CD4-positive, alpha-beta T cell treated with Interleukin-17A for 1 hour (primary cell): ENCODE results near the gene TOR1A.

Source experiments
- DNase-seq: peaks from one replicate; pipeline ENCODE4 v3.0.0-alpha.2; 2020

Gene TOR1A

GRCh38 chr9:129823935-129824601 lies at the start of gene TOR1A:
TSS of gene TOR1A (minus strand) at chr9:129824136. CDS start at chr9:129824085, 51 bp downstream.
- peak; percentile 94 for DNase-seq

DNA sequence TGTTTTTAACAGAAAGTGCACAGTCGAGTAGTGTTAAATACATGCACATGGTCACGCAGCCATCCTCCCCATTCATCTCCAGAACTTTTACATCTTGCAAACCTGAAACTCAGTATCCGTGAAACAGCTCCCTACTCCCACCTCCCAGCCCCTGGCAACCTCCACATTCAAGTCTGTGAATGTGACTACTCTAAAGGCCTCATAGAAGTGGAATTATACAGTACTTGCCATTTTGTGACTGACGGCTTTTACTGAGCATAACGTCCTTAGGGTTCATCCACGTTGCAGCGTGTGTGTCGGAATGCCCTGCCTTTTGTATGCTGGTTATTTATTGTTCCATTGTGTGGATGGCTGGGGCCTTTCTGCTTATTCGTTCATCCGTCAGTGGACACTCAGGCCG lies 47.1 kb upstream of the TOR1A start:
- no peak for DNase-seq

DNA sequence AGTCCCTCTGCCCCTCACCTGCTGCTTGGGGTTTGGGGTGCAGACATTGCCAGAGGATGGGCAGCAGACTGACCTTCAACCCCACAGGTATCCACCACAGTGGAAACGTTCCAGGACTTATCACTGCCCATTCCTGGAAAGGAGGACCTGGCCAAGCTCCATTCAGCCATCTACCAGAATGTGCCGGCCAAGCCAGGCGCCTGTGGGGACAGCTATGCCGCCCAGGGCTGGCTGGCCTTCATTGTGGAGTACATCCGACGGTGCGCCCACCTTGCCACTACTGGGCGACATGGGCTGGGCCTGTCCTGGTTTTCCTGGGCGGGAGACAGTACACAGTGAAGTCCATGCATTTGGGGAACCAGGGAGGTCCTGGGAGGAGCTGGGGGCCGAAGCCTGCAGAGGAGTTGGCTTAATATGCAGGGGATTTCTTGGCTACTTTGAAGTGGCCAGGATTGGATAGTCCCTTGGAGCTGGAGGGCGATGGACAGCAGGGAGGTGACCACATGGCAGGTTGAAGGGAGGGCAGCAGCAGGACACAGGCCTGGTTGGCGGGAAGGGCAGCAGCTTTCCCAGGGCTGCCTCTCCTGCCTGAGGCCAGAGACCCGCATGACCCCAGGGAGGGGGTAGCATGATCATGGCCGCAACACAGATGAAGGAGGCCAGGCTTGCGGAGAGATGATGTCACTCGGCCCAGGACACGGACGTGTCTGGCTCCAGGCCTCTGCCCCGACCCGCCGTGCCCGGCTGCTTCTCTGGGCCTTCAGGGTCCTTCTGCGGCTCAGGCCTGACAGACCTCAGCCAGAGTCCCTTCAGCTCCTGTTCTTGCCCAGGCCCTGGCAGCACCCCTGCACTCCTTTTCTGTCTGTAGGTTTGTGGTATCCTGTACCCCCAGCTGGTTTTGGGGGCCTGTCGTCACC lies 45.9 kb upstream of the TOR1A start:
- DNase-seq, result no peak

DNA sequence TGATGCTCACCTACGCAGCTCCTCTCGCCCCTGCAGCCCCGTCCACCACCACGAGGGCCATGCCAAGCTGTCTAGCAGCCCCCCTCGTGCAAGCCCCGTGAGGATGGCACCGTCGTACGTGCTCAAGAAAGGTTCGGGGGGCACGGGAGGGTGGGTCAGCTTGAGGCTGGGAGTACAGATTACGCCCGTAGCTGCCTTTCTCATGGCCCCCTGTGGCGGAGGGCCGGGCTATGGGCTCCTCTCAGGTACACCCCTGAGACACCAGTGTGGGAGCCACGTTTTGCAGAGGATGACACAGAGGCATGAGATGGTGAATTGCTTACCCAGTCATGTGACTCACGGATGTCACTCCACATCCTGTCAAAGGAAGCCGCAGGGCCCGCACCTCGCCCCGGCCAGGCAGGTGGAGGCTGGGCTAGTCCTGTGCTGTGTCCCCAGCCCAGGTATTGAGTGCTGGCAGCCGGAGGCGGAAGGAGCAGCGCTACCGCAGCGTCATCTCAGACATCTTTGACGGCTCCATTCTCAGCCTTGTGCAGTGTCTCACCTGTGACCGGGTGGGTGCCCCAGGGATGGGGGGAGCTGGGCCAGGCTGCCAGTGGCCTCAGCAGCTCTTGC lies 45.0 kb upstream of the TOR1A start:
- peak; percentile 95 for DNase-seq

DNA sequence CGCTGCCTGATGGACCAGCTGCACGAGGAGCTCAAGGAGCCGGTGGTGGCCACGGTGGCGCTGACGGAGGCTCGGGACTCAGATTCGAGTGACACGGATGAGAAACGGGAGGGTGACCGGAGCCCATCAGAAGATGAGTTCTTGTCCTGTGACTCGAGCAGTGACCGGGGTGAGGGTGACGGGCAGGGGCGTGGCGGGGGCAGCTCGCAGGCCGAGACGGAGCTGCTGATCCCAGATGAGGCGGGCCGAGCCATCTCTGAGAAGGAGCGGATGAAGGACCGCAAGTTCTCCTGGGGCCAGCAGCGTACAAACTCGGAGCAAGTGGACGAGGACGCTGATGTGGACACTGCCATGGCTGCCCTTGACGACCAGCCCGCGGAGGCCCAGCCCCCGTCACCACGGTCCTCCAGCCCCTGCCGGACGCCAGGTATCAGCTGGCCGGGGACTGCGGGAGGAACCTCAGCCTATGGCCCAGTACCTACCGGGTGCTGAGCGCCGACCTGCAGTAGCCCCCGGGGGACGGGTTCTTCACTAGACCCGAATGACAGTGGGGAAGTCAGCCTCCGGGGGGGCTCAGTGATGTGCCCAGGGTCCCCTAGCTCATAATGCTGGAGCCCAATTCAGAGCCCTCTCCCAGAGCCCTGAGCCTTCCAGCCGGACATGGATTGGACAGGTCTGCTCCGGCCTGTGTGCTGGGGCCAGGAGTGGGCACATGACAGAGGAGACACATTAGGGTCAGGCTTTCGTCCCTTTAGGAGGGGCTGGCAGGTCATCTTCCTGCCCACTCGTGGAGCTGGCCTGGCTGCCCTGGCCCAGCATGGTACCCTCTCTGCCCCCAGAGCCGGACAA lies 44.3 kb upstream of the TOR1A start:
- no peak for DNase-seq

- DNase-seq, result no peak
Measured at GRCh38 chr9:129867136-129868022, 43.4 kb upstream of the TOR1A start.

GRCh38 chr9:129866394-129867135 lies 42.6 kb upstream of the TOR1A start:
- peak; percentile 67 for DNase-seq

DNA sequence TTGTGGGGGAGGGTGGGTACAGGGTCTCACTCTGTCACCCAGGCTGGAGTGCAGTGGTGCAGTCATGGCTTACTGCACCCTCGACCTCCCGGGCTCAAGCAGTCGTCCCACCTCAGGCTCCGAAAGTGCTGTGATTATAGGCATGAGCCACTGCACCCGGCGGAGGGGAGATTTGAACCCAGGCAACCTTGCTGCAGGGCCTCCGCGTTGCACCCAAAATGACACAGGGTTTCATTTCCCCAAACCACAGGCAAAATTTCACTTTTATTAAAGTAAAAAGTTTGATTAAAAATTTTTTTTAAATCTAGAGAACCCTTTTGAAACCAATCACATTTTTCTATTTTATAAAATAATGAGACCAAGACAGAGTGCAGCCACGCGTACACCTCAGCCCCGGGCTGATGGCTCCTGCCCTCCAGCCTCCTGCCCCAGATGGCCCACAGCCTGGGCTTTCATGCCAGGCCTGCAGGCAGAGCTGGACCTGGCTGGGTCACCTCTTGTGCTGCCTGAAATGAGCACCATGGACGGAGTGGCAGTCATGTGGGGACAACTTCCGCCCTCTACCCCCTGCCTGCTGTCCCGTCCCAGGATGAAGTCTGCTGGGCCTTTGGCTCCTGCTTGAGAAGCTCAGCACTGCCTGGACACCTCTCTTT lies 41.9 kb upstream of the TOR1A start:
- DNase-seq, result no peak

DNA sequence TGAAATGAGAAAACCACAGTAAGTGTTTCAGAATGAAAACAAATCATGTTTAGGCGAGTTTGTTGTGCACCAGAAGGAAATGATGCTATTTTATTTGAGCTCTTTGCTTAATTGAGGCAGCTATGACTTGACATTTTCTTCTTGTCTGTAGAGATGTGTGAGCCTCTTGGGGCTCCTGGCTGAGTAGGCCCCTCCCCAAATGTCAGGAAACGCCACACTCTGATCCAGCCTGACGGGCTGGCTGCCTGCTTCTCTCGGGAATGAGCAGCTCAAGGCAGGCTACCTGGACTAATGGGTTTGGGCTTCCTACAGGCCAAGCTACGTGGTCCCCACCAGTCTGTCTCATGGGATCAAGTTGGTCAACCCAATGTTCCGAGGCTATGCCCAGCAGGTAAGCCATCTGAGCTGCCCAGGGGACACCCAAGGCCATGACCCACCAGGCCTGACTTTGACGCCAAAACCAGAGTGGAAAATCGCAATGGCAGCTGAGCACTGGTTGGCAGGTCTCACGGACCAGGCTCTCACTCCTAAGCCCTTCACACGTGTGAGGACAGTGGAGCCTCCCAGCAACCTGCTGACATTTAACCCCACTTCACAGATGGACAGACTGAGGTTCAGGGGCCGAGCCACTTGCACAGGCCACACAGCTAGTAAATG lies 41.2 kb upstream of the TOR1A start:
- DNase-seq, result no peak

DNA sequence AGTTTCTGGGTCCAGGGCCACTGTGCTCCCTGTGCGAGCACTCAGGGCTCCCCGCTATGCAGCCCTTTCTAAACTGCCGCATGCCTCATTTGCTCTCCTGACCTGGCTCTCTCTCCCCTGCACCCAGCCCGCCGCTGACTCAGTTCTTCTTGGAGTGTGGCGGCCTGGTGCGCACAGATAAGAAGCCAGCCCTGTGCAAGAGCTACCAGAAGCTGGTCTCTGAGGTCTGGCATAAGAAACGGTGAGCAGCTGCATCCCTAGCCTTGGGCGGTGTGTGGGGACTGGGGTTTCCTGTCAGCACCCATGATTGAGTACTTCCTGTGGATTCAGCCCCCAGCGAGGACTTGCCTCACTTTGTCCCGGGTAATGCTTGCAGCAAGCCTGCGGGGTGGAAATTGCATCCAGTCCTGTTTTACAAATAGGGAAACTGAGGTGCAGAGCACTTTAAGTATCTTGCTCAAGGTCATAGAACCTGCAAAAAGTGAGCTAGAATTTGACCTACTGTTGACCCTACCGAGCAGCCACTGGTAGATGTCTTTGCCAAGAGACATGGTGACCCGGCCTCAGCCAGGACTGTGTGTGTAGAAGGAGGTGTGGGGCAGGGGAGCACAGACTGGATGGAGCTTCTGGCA lies 39.2 kb upstream of the TOR1A start:
- peak; percentile 72 for DNase-seq

GRCh38 chr9:129861447-129861827 lies 37.5 kb upstream of the TOR1A start:
- DNase-seq, result no peak

DNA sequence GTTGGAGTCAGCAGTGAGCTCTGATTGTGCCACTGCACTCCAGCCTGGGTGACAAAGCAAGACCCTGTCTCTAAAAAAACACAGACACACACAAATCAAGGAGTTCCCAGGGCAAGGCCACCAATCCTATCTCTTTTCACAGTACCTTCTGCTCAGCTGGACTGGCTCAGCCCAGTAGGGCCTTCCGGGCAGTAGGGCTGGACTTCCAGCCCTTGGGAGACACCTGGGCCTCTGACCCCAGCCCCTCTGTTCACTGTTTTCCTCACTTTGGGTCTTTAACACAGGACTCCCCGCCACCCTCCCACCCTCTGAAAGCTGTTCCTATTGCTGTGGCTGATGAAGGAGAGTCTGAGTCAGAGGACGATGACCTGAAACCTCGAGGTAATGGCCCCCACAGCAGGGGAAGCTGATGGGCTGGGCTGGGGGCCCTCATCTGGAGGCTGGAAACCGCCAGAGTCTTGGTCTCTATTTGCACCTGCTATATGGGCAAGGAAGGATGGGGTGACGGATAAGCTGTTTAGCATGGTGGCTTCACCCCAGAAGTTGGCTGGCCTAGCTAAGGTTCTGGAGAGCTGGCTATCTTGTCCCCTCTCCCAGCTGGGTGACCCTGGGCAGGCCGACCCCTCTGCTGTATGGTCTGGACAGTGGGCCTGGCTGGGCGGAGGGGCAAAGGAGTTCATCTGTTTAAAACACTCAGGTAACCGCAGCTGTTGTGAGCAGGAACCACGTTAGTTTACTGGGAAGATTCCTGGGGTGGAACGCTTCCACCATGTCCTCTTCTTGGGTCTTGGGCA lies 36.9 kb upstream of the TOR1A start:
- no peak for DNase-seq

- no peak for DNase-seq
Measured at GRCh38 chr9:129858167-129858962, 34.4 kb upstream of the TOR1A start.

DNA sequence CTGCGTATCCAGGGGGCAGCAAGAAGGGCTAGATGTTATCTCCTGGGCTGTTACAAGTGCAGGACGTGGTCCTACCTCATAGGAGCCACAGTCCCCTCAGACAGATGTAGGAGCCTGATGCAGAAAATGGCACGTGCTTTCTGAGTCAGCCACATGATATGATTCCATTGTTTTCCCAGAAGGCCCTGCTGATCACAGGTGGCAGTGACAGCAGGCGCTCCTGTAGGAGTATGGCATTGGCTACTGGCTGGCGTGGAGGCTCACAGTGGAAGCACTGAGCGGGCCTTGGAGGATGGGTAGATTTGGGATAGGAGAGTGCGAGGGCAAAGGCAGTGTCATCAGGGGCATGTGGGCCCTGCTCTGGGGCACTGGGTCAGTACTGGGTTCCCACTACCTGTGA lies 33.3 kb upstream of the TOR1A start:
- DNase-seq, result no peak

- peak; percentile 28 for DNase-seq
Measured at GRCh38 chr9:129854588-129855110, 30.7 kb upstream of the TOR1A start.

DNA sequence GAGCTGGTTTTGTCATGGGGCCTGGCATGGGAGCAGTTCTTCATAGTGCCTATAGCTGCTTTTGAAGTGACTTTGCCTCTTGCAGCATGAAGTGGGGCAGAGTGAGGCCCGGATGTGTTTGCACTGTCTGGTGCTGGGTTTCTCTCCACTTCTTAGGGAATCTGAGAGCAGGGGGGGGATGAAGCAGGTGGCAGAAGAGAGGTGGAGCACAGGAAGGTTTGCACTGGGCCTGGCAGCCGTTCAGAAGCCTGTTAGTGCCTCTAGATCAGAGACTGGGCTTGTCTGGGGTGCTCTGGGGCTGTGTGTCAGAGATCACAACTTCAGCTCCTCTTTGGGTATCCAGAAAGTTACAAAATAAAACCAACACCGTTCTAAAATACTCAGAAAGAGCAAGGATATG lies 29.7 kb upstream of the TOR1A start:
- DNase-seq, result no peak

GRCh38 chr9:129852579-129852978 lies 28.6 kb upstream of the TOR1A start:
- DNase-seq, result no peak
